ENCODE results near the gene MAGI1. TPM values are rescaled to one million over a fixed set of nuclear protein-coding genes. Genes with fewer than 3 reads are reported as not detected.
"Not testable (repeated sequence)": the region's sequence is repeated elsewhere in the genome, so short reads cannot be mapped to it uniquely, and the experiment has no call there.

The MAGI1 gene
- total RNA-seq, 4 donors from 2014 or later, result 42.4 to 71.6 (median 50.2) TPM

- no peak for DNase-seq (ENCODE audit: low spot score in 2 of 2)
Measured at GRCh38 chr3:65551945-65552344, 486.8 kb downstream of the MAGI1 start.

GRCh38 chr3:65550137-65550536, 488.6 kb downstream of the MAGI1 start:
- 84 to 89% methylated on average over 2 of the region's 2 CpGs for WGBS, 2 donors
- no peak for TF ChIP-seq POLR2A (IDR thresholded peaks at IDR 0.05)
- TF ChIP-seq, protein P1, sequence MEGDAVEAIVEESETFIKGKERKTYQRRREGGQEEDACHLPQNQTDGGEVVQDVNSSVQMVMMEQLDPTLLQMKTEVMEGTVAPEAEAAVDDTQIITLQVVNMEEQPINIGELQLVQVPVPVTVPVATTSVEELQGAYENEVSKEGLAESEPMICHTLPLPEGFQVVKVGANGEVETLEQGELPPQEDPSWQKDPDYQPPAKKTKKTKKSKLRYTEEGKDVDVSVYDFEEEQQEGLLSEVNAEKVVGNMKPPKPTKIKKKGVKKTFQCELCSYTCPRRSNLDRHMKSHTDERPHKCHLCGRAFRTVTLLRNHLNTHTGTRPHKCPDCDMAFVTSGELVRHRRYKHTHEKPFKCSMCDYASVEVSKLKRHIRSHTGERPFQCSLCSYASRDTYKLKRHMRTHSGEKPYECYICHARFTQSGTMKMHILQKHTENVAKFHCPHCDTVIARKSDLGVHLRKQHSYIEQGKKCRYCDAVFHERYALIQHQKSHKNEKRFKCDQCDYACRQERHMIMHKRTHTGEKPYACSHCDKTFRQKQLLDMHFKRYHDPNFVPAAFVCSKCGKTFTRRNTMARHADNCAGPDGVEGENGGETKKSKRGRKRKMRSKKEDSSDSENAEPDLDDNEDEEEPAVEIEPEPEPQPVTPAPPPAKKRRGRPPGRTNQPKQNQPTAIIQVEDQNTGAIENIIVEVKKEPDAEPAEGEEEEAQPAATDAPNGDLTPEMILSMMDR (IDR thresholded peaks at IDR 0.05), result no peak
- no peak for DNase-seq (ENCODE audit: low spot score in 2 of 2)
- no peak overlapping the region for H3K4me3 ChIP-seq (ENCODE audit: low read depth, poor library complexity, severe bottlenecking)
- intact Hi-C loops (cut with DNase I; ENCODE audit: low total_unique reads), result no loop called here

More at GRCh38 chr3:65551945-65552344, 486.8 kb downstream of the MAGI1 start:
- no peak for TF ChIP-seq POLR2A (IDR thresholded peaks at IDR 0.05)
- TF ChIP-seq, protein P1 (IDR thresholded peaks at IDR 0.05), result no peak
- WGBS, 2 donors, result 81 to 90% methylated on average over 1 of the region's 1 CpG
- intact Hi-C loops (cut with DNase I; ENCODE audit: low total_unique reads), result no loop called here
- no peak overlapping the region for H3K4me3 ChIP-seq (ENCODE audit: low read depth, poor library complexity, severe bottlenecking)

DNA sequence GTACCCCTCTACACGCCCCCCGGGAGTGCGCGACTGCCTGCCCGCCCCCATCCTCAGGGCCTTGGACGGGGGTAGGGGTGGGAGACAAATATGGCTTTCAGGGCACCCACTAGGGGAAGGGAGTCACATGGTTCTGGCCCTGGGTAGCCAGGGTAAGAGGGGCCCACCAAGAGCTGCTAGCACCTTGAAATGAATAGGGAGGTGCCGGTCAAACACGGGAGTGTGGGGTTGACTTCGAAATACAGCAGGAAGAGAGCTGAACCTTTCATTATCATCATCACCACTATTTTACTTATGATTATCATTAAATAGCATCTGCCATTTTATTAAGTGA, 489.1 kb downstream of the MAGI1 start:
- intact Hi-C loops (cut with DNase I; ENCODE audit: low total_unique reads), result no loop called here
- no peak overlapping the region for H3K4me3 ChIP-seq (ENCODE audit: low read depth, poor library complexity, severe bottlenecking)
- no peak for DNase-seq (ENCODE audit: low spot score in 2 of 2)
- 43 to 88% methylated on average over 3 to 9 of the region's 9 CpGs for WGBS, 2 donors
- TF ChIP-seq, protein P1 (IDR thresholded peaks at IDR 0.05), result no peak
- TF ChIP-seq POLR2A (IDR thresholded peaks at IDR 0.05), result no peak

- TF ChIP-seq, protein P1 (IDR thresholded peaks at IDR 0.05), result no peak
- TF ChIP-seq POLR2A (IDR thresholded peaks at IDR 0.05), result no peak
- peak overlapping the region; percentile 19 for H3K4me3 ChIP-seq (ENCODE audit: low read depth, poor library complexity, severe bottlenecking)
- DNase-seq (ENCODE audit: low spot score in 2 of 2), result no peak
- 1 to 2% methylated on average over 51 to 68 of the region's 71 CpGs for WGBS, 2 donors
- intact Hi-C loops (cut with DNase I; ENCODE audit: low total_unique reads), result no loop called here
Measured at GRCh38 chr3:65548848-65549625, 489.7 kb downstream of the MAGI1 start.

DNA sequence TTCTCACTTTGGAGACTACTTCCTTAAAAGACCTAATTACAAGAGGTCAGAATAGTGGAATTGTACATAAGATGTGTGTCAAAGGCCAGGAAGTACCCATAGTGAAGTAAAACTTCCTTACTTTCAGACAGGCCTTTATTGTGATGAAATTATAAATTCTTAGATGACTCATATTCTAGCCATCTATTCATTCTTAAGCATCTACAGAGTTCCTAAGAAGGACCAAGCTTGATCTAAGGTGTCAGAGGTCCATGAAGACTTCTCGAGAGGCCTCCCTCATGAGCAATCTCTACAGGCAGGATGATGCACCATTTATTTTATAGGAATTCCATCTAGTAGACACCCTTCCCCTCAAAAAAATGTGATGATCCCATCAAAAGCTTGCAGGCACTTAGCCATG, 493.3 kb downstream of the MAGI1 start:
- intact Hi-C loops (cut with DNase I; ENCODE audit: low total_unique reads), result no loop called here
- WGBS, 2 donors, result 90 to 95% methylated on average over 1 of the region's 1 CpG
- DNase-seq (ENCODE audit: low spot score in 2 of 2), result no peak
- no peak for TF ChIP-seq POLR2A (IDR thresholded peaks at IDR 0.05)
- TF ChIP-seq, protein P1 (IDR thresholded peaks at IDR 0.05), result no peak
- H3K4me3 ChIP-seq (ENCODE audit: low read depth, poor library complexity, severe bottlenecking), result no peak overlapping the region

GRCh38 chr3:65543391-65543790, 495.3 kb downstream of the MAGI1 start:
- 90 to 94% methylated on average over 1 of the region's 1 CpG for WGBS, 2 donors
- intact Hi-C loops (cut with DNase I; ENCODE audit: low total_unique reads); H3K4me3 ChIP-seq (ENCODE audit: low read depth, poor library complexity, severe bottlenecking); DNase-seq (ENCODE audit: low spot score in 2 of 2): not testable (repeated sequence)

All from lower leg skin (tissue), 4 donors.